A549 (cell line): ENCODE data around the gene KRTAP10-8. TPM values are rescaled to one million over a fixed set of nuclear protein-coding genes. Genes with fewer than 3 reads are reported as not detected.

ENCODE experiments used
- ATAC-seq, 2 experiments: fragments of 200-7000 bp in 1 of 2; fragments of >200 bp in 1 of 2; cut with Nextera tagmentation in 1 of 2; cut with Tn5 transposase in 1 of 2; 3 replicates each; pipeline versions ENCODE4 v1.8.0 to v1.9.1; 2018 to 2020; ENCODE audit warnings: mild to moderate bottlenecking in 1 of 2, moderate library complexity in 1 of 2
- CTCF ChIA-PET: fragments of 300-600 bp; sonication (Branson Sonifier 250); formaldehyde crosslinking; extraction: SDS; loops from one replicate; lab custom pipeline; 2021; ENCODE audit warnings: antibody characterized with exemption, inconsistent platforms; lab: Yijun Ruan, JAX
- POLR2A ChIA-PET: fragments of 350-600 bp; formaldehyde crosslinking; extraction: SDS; loops from one replicate; lab custom pipeline; 2021; ENCODE audit warnings: antibody characterized with exemption, inconsistent platforms; lab: Yijun Ruan, JAX
- DNase-seq, 2 experiments: peaks; one replicate each; pipeline versions ENCODE4 v3.0.0 to v3.0.0-alpha.2; 2011 to 2016; ENCODE audit warnings: low read depth in 1 of 2, low spot score in 1 of 2
- FAIRE-seq: peaks from 2 replicates; lab custom pipeline; 2011; peaks lifted over from hg19 to GRCh38; lab: Jason Lieb, UNC
- H3K27ac ChIP-seq, 2 experiments: fragments of >200 bp; sonication (Bioruptor Twin); formaldehyde crosslinking; 3 replicates each; pipeline ENCODE4 v1.5.1; 2016 to 2017
- H3K4me1 ChIP-seq: fragments of >200 bp; sonication (Bioruptor Twin); formaldehyde crosslinking; 3 replicates; pipeline ENCODE4 v1.6.1; 2016
- H3K4me2 ChIP-seq: fragments of >200 bp; sonication (Bioruptor Twin); formaldehyde crosslinking; 3 replicates; pipeline ENCODE4 v1.6.1; 2016
- H3K4me3 ChIP-seq: fragments of >200 bp; sonication (Bioruptor Twin); formaldehyde crosslinking; 3 replicates; pipeline ENCODE4 v1.5.1; 2016
- H3K9me3 ChIP-seq: fragments of >200 bp; sonication (Bioruptor Twin); formaldehyde crosslinking; 3 replicates; pipeline ENCODE4 v1.6.1; 2016
- ATOH8 ChIP-seq: fragments of 250-450 bp; sonication (Bioruptor Pico); IDR thresholded peaks from 2 replicates; pipeline ENCODE4 v1.5.0; 2020; ENCODE audit warnings: low read depth, mild to moderate bottlenecking, moderate library complexity
- BCL3 ChIP-seq: fragments of >200 bp; sonication (Bioruptor Twin); formaldehyde crosslinking; IDR thresholded peaks from 3 replicates; pipeline ENCODE4 v1.6.1; 2016
- BHLHE40 ChIP-seq: IDR thresholded peaks from 2 replicates; pipeline ENCODE4 v1.6.1; 2012; ENCODE audit warnings: low read depth, low read length, inconsistent platforms
- CEBPB ChIP-seq, 2 experiments: fragments of >200 bp in 1 of 2; sonication (Bioruptor Twin) in 1 of 2; formaldehyde crosslinking in 1 of 2; IDR thresholded peaks; 2 replicates each; pipeline ENCODE4 v1.6.1; 2012 to 2016
- CHD4 ChIP-seq: fragments of 200-600 bp; sonication (generic); IDR thresholded peaks from 2 replicates; pipeline ENCODE4 v1.6.1; 2016; ENCODE audit warnings: antibody characterized with exemption, mild to moderate bottlenecking, borderline replicate concordance
- EHF ChIP-seq: fragments of 250-450 bp; sonication (Bioruptor Pico); IDR thresholded peaks from 2 replicates; pipeline ENCODE4 v1.5.0; 2020; ENCODE audit warnings: mild to moderate bottlenecking
- FOXS1 ChIP-seq: fragments of 250-450 bp; sonication (Bioruptor Pico); IDR thresholded peaks from 2 replicates; pipeline ENCODE4 v1.5.0; 2020; ENCODE audit warnings: mild to moderate bottlenecking, moderate library complexity
- GATA3 ChIP-seq: IDR thresholded peaks from 2 replicates; pipeline ENCODE4 v1.6.1; 2012; ENCODE audit warnings: borderline replicate concordance
- HDAC2 ChIP-seq: fragments of 200-600 bp; sonication (generic); IDR thresholded peaks from 2 replicates; pipeline ENCODE4 v1.6.1; 2016
- HES2 ChIP-seq: fragments of >200 bp; sonication (Bioruptor Twin); formaldehyde crosslinking; IDR thresholded peaks from 2 replicates; pipeline ENCODE4 v1.6.1; 2016
- HEYL ChIP-seq: fragments of 250-450 bp; sonication (Bioruptor Pico); IDR thresholded peaks from 2 replicates; pipeline ENCODE4 v1.8.0; 2021; ENCODE audit warnings: mild to moderate bottlenecking, moderate library complexity
- HOXB13 ChIP-seq: fragments of 250-450 bp; sonication (Bioruptor Pico); IDR thresholded peaks from 2 replicates; pipeline ENCODE4 v1.5.0; 2020; ENCODE audit warnings: low read depth, mild to moderate bottlenecking, moderate library complexity
- HOXB5 ChIP-seq: fragments of 250-450 bp; sonication (Bioruptor Pico); IDR thresholded peaks from 2 replicates; pipeline ENCODE4 v1.5.0; 2020; ENCODE audit warnings: mild to moderate bottlenecking, moderate library complexity
- JUN ChIP-seq, 2 experiments: fragments of >200 bp; sonication (Bioruptor Twin); formaldehyde crosslinking; IDR thresholded peaks; 2 replicates in 1 of 2; 3 replicates in 1 of 2; pipeline ENCODE4 v1.6.1; 2016 to 2017
- JUNB ChIP-seq: fragments of >200 bp; sonication (Bioruptor Twin); formaldehyde crosslinking; IDR thresholded peaks from 2 replicates; pipeline ENCODE4 v1.6.1; 2016
- MAFK ChIP-seq: fragments of 450-650 bp; IDR thresholded peaks from 2 replicates; pipeline ENCODE4 v1.6.1; 2014; ENCODE audit not compliant: partially characterized antibody
- MAZ ChIP-seq: fragments of 150-350 bp; IDR thresholded peaks from 2 replicates; pipeline ENCODE4 v1.6.1; 2014; ENCODE audit warnings: antibody characterized with exemption, low read depth, low read length, borderline replicate concordance
- MYC ChIP-seq: IDR thresholded peaks from 2 replicates; pipeline ENCODE4 v1.6.1; 2012; ENCODE audit warnings: mild to moderate bottlenecking, inconsistent platforms, low read length, improper control_type of control experiment, borderline replicate concordance
- NPAS2 ChIP-seq: fragments of 250-450 bp; sonication (Bioruptor Pico); IDR thresholded peaks from 2 replicates; pipeline ENCODE4 v1.8.0; 2022; ENCODE audit warnings: mild to moderate bottlenecking, moderate library complexity, borderline replicate concordance
- PBX3 ChIP-seq: IDR thresholded peaks from 2 replicates; pipeline ENCODE4 v1.6.1; 2012
- POLR2A ChIP-seq: IDR thresholded peaks from 2 replicates; pipeline ENCODE4 v1.6.1; 2012; ENCODE audit warnings: mild to moderate bottlenecking, low read length
- RAD21 ChIP-seq, 2 experiments: fragments of >200 bp in 1 of 2; sonication (Bioruptor Twin) in 1 of 2; formaldehyde crosslinking in 1 of 2; IDR thresholded peaks in 1 of 2; conservative IDR thresholded peaks in 1 of 2; 2 replicates in 1 of 2; 3 replicates in 1 of 2; pipeline ENCODE4 v1.6.1; 2012 to 2018; ENCODE audit warnings: inconsistent platforms in 1 of 2
- RARB ChIP-seq: fragments of 250-450 bp; sonication (Bioruptor Pico); IDR thresholded peaks from 2 replicates; pipeline ENCODE4 v1.8.0; 2021; ENCODE audit warnings: mild to moderate bottlenecking, moderate library complexity
- RCOR1 ChIP-seq: fragments of 150-350 bp; IDR thresholded peaks from 2 replicates; pipeline ENCODE4 v1.6.1; 2014; ENCODE audit warnings: antibody characterized with exemption, low read length, low read depth
- RFX5 ChIP-seq: fragments of 450-650 bp; IDR thresholded peaks from 2 replicates; pipeline ENCODE4 v1.7.1; 2014; ENCODE audit warnings: antibody characterized with exemption, mild to moderate bottlenecking, moderate library complexity
- USF2 ChIP-seq: fragments of 450-650 bp; IDR thresholded peaks from 2 replicates; pipeline ENCODE4 v1.6.1; 2014; ENCODE audit warnings: antibody characterized with exemption
- ZFP36 ChIP-seq: fragments of 450-650 bp; IDR thresholded peaks from 2 replicates; pipeline ENCODE4 v1.6.1; 2014; ENCODE audit warnings: borderline replicate concordance; ENCODE audit not compliant: partially characterized antibody
- ZNF302 ChIP-seq: fragments of 250-450 bp; sonication (Bioruptor Pico); IDR thresholded peaks from 2 replicates; pipeline ENCODE4 v1.9.0; 2021; ENCODE audit warnings: inconsistent platforms, mild to moderate bottlenecking, moderate library complexity
- WGBS: methylation state at CpG from one replicate; pipeline ENCODE4 v1.1.6; 2017; ENCODE audit errors: missing lambda C conversion rate; 5-methylcytosine and 5-hydroxymethylcytosine counted together
- polyA plus RNA-seq, 4 experiments: library from polyadenylated mRNA; depleted of rRNA in 3 of 4; stranded (reverse); fragments of >200 nt; fragmentation: RNase III in 1 of 4; extraction: RNeasy Plus Mini Kit Qiagen cat#74134 plus additional on column Dnase treatment in 1 of 4; gene quantifications; 2 replicates in 3 of 4; 3 replicates in 1 of 4; pipeline ENCODE4 v1.2.3, GENCODE V29; 2011 to 2017

Gene KRTAP10-8
- polyA plus RNA-seq, 2 of the 4 experiments (the other 2 are of a cell fraction), result not detected

DNA sequence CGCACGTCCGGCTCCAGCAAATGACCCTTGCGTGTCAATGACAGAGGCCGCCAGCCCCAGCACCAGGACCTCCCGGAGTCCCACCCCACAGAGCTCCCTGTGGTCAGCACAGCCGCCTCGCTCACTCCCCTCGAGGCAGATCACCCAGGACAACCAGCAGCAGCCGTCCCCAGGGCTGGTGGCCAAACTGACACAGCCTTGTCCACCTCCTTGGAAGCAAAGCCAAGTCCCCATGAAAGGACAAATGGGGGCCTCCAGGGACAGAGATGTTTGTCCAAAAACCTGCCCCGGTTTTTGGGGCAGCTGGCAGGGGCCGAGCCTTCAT lies 27.4 kb downstream of the KRTAP10-8 start:
- H3K9me3 ChIP-seq, result peaks cover 8% of the 10 kb centered on the region; the same call in 2 of the 3 replicates
- ChIA-PET POLR2A (no interaction called here), CTCF (interaction anchor here (0.6 kb wide), 2 partner anchors 24 to 130 kb away, joined by 3 to 5 read pairs; no protein-coding TSS in a partner anchor)
- H3K27ac ChIP-seq, result no peak overlapping the region
- no peak overlapping the region for H3K4me3 ChIP-seq
- ATAC-seq (no peak), DNase-seq (no peak), FAIRE-seq (no peak)
- WGBS, result no CpG with 5 or more reads among the region's 12 CpGs
- no peak for TF ChIP-seq HOXB13 (CRISPR knock-in tag)
- no peak for TF ChIP-seq MAFK
- no peak for TF ChIP-seq POLR2A
- no peak for TF ChIP-seq NPAS2 (CRISPR knock-in tag)
- no peak for TF ChIP-seq HEYL (CRISPR knock-in tag)
- no peak for TF ChIP-seq HDAC2
- no peak for TF ChIP-seq BHLHE40
- no peak for TF ChIP-seq RCOR1
- no peak for TF ChIP-seq EHF (CRISPR knock-in tag)
- TF ChIP-seq CEBPB (IDR thresholded peaks at IDR 0.05), result no peak
- no peak for TF ChIP-seq GATA3
- H3K4me1 ChIP-seq, result no peaks in the 10 kb centered on the region
- no peak overlapping the region for H3K4me2 ChIP-seq

GRCh38 chr21:44640761-44641160 lies 28.9 kb downstream of the KRTAP10-8 start:
- H3K4me2 ChIP-seq, result no peak overlapping the region
- ChIA-PET CTCF (no interaction called here), POLR2A (no interaction called here)
- H3K27ac ChIP-seq, result no peak overlapping the region
- ATAC-seq, result no peak
- DNase-seq, result no peak
- no peaks in the 10 kb centered on the region for H3K4me1 ChIP-seq
- WGBS, result 19% methylated on average over 4 of the region's 5 CpGs
- H3K9me3 ChIP-seq, result peaks cover 9% of the 10 kb centered on the region; the same call in 2 of the 3 replicates
- FAIRE-seq, result no peak
- no peak for TF ChIP-seq FOXS1
- no peak for TF ChIP-seq PBX3
- no peak for TF ChIP-seq POLR2A
- no peak for TF ChIP-seq CHD4
- no peak for TF ChIP-seq HDAC2
- TF ChIP-seq RAD21 (conservative IDR thresholded peaks at IDR 0.05 in 1 of 2, IDR thresholded peaks at IDR 0.05 in 1 of 2), result no peak
- TF ChIP-seq CEBPB (IDR thresholded peaks at IDR 0.05), result no peak
- TF ChIP-seq RFX5, result no peak
- no peak for TF ChIP-seq JUN (IDR thresholded peaks at IDR 0.05)
- no peak for TF ChIP-seq BCL3
- no peak for TF ChIP-seq JUNB
- no peak for TF ChIP-seq RARB (CRISPR knock-in tag)
- H3K4me3 ChIP-seq, result no peak overlapping the region

GRCh38 chr21:44643741-44644310 lies 31.9 kb downstream of the KRTAP10-8 start:
- no peak for TF ChIP-seq HES2
- TF ChIP-seq ZNF302, result no peak
- TF ChIP-seq USF2, result no peak
- no peak for TF ChIP-seq NPAS2 (CRISPR knock-in tag)
- TF ChIP-seq ZFP36, result no peak
- no peak for TF ChIP-seq MYC
- TF ChIP-seq RARB (CRISPR knock-in tag), result no peak
- TF ChIP-seq MAZ, result no peak
- no peak for TF ChIP-seq PBX3
- no peak for TF ChIP-seq HEYL (CRISPR knock-in tag)
- no peak for TF ChIP-seq ATOH8 (CRISPR knock-in tag)
- TF ChIP-seq HOXB5, result no peak
- TF ChIP-seq, all 56 proteins: peak for 0
- WGBS, result 53% methylated on average over 13 of the region's 14 CpGs
- peaks cover 9% of the 10 kb centered on the region; the same call in 2 of the 3 replicates for H3K9me3 ChIP-seq
- no peaks in the 10 kb centered on the region for H3K4me1 ChIP-seq
- ATAC-seq, result no peak
- ChIA-PET POLR2A (no interaction called here), CTCF (no interaction called here)
- H3K4me3 ChIP-seq, result no peak overlapping the region
- H3K4me2 ChIP-seq, result no peak overlapping the region
- no peak for FAIRE-seq
- H3K27ac ChIP-seq, result no peak overlapping the region
- no peak for DNase-seq
